ENCODE data around the gene TIMM50.
A peak's percentile ranks its signal among the peaks of the same experiment; 100 is the strongest.
"Not testable (repeated sequence)": the region's sequence is repeated elsewhere in the genome, so short reads cannot be mapped to it uniquely, and the experiment has no call there.

The TIMM50 gene

DNA sequence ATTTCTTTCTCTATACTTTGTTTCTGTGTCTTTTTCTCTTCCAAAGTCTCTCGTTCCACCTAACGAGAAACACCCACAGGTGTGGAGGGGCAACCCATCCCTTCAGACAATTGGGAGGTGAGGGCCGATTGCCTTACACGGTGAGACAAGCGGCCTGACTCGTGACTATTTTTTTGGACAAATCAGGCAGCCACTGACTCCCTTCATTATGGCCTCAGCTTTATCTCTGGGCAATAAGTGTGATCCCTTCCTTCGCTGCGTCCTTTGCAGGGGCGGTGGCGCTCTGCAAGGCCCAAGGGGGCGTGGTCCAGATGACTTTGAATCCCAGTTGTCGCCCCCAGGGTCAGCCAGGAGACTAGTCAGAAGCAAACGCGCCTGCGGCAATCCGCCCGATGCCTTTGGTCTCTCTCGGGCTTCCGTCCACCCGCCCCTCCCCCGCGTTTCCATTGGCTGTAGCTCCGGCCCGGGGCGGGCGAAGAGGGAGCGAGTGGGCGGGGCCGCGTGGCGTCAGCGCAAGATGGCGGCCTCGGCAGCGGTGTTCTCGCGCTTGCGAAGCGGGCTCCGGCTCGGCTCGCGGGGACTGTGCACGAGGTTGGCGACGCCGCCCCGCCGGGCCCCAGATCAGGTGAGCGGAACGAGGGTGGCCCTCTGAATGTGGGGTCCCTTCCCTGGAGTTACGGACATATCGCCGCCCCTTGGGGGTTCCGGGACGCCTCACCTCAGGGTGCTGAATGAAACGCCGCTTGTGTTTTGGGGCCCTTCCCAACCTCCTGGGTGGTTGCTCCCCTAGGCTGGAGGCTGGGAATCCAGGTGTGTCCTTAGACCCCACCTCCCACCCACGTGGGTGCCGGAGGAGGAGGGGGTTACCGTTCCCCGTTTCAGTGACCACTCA lies at the start of gene TIMM50:
Gene TIMM50, plus strand, starts transcription at position 502 of the 892 bp plus-strand sequence. Its CDS starts 16 bp downstream, at position 518.
- peak; percentile 84 for DNase-seq

GRCh38 chr19:39432677-39433025 lies 48.0 kb upstream of the TIMM50 start:
- DNase-seq: no peak

DNA sequence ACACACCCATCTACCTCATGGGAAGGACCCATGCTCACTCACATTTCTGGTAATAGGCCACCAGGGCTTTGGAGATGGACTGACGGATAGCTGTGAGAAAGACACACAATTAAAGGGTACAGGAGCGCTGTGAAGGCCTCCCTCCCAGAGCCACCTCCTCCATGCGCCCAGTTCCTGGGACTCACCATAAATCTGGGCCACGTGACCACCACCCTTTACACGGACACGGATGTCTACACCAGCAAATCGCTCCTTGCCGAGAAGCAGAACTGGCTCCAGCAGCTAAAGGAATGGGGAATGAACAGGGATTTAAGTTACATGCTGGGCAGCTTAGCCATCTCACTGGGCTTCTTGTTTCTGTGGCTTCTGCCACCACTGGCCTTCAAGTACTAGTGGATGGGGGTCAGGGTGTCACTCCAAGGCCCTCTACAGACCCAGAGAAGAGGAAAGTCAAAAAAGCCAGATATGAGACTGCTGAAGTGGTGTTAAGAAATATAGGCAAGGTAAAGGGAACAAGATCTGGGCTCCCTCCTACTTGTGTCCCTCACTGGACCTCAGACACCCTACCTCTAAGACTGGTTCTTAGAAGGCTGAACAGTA lies 47.1 kb upstream of the TIMM50 start:
- DNase-seq: no peak

- no peak for DNase-seq
Measured at GRCh38 chr19:39434123-39435076, 46.2 kb upstream of the TIMM50 start.

DNA sequence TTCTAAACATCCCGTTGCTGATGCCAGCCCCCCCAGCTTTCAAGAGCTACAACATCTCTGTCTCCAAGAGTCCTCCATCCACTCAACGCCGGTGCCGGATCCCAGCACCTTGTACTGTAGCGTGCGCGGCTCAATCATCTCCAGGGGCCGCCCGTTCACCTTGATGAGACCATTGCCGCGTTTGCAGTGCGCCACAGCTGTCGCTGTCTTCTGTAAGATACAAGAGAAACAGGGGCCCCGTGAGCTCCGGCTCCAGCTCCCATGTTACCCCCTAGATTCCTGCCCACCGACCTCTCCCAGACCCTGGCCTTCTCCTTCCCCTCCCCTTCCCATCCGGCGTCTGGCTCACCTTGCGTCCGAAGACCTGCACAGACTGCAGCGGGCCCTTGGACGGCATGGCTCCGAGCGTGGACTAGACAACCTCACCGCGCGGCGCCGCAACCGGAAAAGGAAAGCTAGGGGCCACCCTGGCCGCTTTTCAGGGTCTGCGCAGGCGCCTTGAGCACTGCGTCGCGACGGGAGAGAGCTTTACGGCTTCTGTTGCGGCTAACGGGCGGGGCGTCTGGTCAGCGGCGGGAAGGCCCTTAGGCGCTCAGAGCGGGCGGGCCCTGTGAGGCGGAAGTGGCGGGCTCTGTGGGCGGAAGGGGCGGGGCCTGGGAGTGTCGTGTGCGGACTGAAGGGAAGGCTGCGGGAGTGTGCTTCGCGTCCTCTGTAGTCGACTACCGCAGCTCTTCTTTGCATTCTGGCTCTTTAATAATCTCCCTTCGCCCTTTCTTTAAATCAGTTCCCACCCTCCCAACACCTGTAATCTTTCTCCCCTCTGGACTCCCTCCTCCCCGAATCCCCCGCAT lies 44.9 kb upstream of the TIMM50 start, which contains the start of gene RPS16:
Gene RPS16, minus strand, starts transcription at position 451 of the 851 bp plus-strand sequence. Its CDS starts 54 bp downstream, at position 397.
- peak; percentile 95 for DNase-seq

DNA sequence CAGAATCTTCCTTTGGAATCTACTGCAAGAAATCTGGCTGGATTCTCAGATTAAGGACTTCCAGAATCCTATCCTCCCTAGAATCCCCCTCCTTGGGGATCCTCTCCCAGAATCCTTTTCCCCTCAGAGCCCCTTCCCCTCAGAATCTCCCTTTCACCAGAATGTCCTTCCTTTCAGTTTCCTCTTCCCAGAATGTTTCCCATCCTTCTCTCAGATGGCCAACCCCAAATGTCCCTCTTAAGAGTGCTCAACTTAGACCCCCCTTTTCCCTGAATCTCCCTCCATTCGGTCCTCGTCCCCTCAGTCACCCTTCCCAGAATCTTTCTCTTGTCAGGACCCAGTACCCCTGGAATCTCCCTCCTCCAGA lies 44.3 kb upstream of the TIMM50 start:
- DNase-seq: no peak

DNA sequence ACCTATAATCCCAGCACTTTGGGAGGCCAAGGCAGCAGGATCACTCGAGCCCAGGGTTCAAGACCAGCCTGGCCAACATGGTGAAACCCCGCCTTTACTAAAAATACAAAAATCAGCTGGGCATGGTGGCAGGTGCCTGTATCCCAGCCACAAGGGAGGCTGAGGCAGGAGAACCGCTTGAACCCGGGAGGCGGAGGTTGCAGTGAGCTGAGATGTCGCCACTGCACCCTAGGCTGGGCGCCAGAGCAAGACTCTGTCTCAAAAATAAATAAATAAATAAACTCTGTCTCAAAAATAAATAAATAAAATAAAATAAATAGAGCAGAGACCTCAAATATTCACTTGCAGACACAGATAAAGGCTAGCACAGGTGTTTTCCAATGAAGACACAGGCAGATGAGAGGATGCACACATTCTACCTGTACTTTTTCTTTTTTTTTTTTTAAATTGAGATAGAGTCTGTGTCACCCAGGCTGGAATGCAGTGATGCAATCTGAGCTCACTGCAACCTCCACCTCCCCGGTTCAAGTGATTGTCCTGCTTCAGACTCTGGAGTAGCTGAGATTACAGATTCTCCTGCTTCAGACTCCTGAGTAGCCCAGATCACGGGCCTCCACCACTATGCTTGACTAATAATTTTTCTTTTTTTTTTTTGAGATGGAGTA lies 42.2 kb upstream of the TIMM50 start:
- no peak for DNase-seq

- DNase-seq: no peak
Measured at GRCh38 chr19:39444598-39445195, 35.9 kb upstream of the TIMM50 start.

GRCh38 chr19:39445196-39446111 lies 35.2 kb upstream of the TIMM50 start, which contains the start of gene SUPT5H:
Gene SUPT5H, plus strand, starts transcription at chr19:39445582. Its CDS starts 309 bp downstream, at chr19:39445891.
- DNase-seq: peak; percentile 90

GRCh38 chr19:39446365-39447084 lies 34.1 kb upstream of the TIMM50 start:
- DNase-seq: no peak

GRCh38 chr19:39448271-39448670 lies 32.4 kb upstream of the TIMM50 start:
- DNase-seq: no peak

DNA sequence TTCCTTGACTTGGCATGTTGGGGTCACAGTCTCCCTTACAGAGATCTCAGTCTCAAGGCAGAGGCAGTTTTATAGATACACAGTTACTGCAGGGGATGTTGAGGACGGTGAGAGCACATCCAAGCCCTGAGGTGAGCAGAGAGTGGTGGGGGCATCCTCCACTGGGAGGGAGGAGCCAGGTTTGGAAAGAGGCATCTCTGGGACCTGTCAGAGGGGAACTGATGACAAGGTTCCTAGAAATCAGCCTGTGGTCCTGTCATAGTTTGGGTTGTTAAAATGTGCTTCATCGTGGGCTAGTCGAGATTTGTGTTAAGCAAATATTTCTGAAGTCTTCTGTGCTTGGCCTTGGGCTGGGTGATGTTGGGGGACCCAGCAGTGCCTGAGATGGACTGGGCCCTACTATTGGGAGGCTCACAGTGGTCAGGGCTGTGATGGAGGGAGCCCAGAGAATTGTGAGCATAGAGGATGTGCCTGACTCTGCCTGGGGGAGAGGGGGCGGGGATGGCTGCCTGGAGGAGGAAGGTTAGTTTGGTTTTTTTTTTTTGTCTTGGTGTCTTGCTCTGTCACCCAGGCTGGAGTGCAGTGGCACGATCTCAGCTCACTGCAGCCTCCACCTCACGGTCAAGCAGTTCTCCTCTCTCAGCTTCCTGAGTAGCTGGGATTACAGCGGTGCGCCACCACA lies 31.4 kb upstream of the TIMM50 start:
- DNase-seq: no peak

DNA sequence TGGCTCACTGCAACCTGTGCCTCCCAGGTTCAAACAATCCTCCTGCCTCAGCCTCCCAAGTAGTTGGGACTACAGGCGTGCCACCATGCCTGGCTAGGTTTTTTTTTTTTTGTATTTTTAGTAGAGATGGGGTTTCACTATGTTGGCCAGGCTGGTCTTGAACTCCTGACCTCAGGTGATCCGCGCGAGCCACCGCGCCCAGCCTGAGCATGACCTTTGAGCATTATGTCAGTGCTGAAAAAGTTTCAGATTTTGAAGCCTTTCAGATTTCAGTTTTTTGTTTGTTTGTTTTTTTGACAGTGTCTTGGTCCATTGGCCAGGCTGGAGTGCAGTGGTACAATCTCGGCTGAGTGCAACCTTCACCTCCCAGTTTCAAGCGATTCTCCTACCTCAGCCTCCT lies 29.4 kb upstream of the TIMM50 start:
- not testable (repeated sequence) for DNase-seq

DNA sequence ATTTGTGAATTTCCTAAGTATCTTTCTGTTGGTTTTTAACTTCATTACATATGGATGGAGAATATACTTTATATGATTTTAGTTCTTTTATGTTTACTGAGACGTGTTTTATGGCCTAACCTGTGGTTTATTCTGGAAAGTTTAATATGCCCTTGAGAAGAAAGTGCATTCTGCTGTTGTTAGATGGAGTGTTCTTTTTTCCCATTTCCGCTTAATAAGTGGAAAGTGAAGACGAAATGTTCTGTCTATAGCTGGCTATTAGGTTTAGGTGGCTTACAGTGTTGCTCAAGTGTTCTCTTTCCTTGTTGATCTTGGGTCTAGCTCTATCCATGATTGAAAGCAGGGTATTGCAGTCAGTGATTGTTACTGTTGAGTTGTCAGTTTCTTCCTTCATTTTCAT lies 17.2 kb upstream of the TIMM50 start:
- DNase-seq: no peak

- DNase-seq: no peak
Measured at GRCh38 chr19:39465956-39466747, 14.5 kb upstream of the TIMM50 start.

GRCh38 chr19:39467941-39468340 lies 12.7 kb upstream of the TIMM50 start:
- no peak for DNase-seq

- no peak for DNase-seq
Measured at GRCh38 chr19:39469036-39469435, 11.6 kb upstream of the TIMM50 start.

- no peak for DNase-seq
Measured at GRCh38 chr19:39469567-39469966, 11.1 kb upstream of the TIMM50 start.

Data from GF-D8 (cell line).